ENCODE data around the gene FBXO2. TPM values are rescaled to one million over a fixed set of nuclear protein-coding genes. Genes with fewer than 3 reads are reported as not detected.

Gene FBXO2
- total RNA-seq, 1 experiment from 2014 or later: not detected

DNA sequence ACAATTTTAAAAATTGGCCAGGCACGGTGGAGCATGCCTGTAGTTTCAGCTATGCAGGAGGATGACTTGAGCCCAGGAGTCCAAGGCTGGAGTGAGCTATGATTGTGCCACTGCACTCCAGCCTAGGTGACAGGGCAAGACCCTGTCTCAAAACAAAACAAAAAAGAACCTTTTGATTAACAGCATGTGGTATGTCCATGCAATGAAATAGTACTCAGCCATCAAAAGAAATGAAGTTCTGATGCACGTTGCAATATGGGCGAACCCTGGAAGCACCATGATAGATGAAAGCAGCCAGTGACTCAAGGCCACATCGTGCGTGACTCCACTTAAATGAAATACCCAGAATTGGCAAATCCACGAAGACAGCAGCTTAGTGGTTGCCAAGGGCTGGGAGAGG is 47.5 kb downstream of the FBXO2 start:
- TF ChIP-seq CTCF (conservative IDR thresholded peaks at IDR 0.05; ENCODE audit: low read depth, low read length) (no peak), EZH2 (IDR thresholded peaks at IDR 0.05; ENCODE audit: borderline replicate concordance, low read depth, low read length, poor library complexity, severe bottlenecking) (no peak)
- DNase-seq (ENCODE audit: low spot score): no peak
- no peaks in the 10 kb centered on the region for H3K36me3 ChIP-seq (ENCODE audit: insufficient read depth, low read length, poor library complexity, severe bottlenecking)
- no TSS peak for BruUV-seq (replicated peaks)
- H3K27me3 ChIP-seq (replicated peaks; ENCODE audit: insufficient read depth, low read depth, low read length, poor library complexity): peaks cover 14% of the 10 kb centered on the region
- ChIA-PET POLR2A (ENCODE audit: low non-redundant PET) (interaction anchor here (0.6 kb wide), 1 partner anchor 100 kb away, joined by 4 read pairs; no protein-coding TSS in a partner anchor), CTCF (no interaction called here)
- H3K9me3 ChIP-seq (ENCODE audit: low read depth, low read length, poor library complexity, severe bottlenecking): no peaks in the 10 kb centered on the region
- no peak overlapping the region for H3K4me3 ChIP-seq (ENCODE audit: low read depth, low read length, poor library complexity, severe bottlenecking)
- no peak overlapping the region for H3K27ac ChIP-seq (ENCODE audit: low read depth, low read length, poor library complexity, severe bottlenecking)
- intact Hi-C loops (cut with micrococcal nuclease; ENCODE audit: unreplicated experiment): no loop called here
- H3K4me1 ChIP-seq (ENCODE audit: insufficient read depth, low read length, poor library complexity, severe bottlenecking): no peaks in the 10 kb centered on the region

- H3K27ac ChIP-seq (ENCODE audit: low read depth, low read length, poor library complexity, severe bottlenecking): no peak overlapping the region
- no peak for DNase-seq (ENCODE audit: low spot score)
- H3K9me3 ChIP-seq (ENCODE audit: low read depth, low read length, poor library complexity, severe bottlenecking): no peaks in the 10 kb centered on the region
- no peaks in the 10 kb centered on the region for H3K4me1 ChIP-seq (ENCODE audit: insufficient read depth, low read length, poor library complexity, severe bottlenecking)
- intact Hi-C loops (cut with micrococcal nuclease; ENCODE audit: unreplicated experiment): no loop called here
- no peak for TF ChIP-seq EZH2 (IDR thresholded peaks at IDR 0.05; ENCODE audit: borderline replicate concordance, low read depth, low read length, poor library complexity, severe bottlenecking)
- TF ChIP-seq CTCF (conservative IDR thresholded peaks at IDR 0.05; ENCODE audit: low read depth, low read length): no peak
- ChIA-PET POLR2A (ENCODE audit: low non-redundant PET) (no interaction called here), CTCF (no interaction called here)
- H3K4me3 ChIP-seq (ENCODE audit: low read depth, low read length, poor library complexity, severe bottlenecking): no peak overlapping the region
- H3K36me3 ChIP-seq (ENCODE audit: insufficient read depth, low read length, poor library complexity, severe bottlenecking): no peaks in the 10 kb centered on the region
- no TSS peak for BruUV-seq (replicated peaks)
- peaks cover 14% of the 10 kb centered on the region for H3K27me3 ChIP-seq (replicated peaks; ENCODE audit: insufficient read depth, low read depth, low read length, poor library complexity)
Measured at GRCh38 chr1:11602981-11603380, 51.2 kb downstream of the FBXO2 start.

DNA sequence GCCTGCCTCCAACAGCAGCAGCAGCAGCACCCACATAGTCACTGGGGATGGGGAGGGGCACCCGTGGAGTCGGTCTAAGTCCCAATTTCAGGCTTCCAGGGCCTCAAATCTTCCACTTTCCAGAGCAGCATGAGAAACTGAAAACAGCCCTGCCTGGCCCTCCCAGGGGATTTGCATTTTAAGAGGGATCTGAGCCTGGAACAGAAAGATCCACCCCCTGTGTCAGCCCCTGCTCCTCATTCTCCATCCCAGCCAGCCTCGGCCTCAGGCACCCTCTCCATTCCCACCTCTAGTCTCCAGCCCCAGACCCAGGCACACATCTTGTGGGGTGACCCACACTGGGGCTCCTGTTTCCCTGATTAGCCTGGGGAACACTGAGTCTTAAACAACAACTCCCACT is 51.8 kb downstream of the FBXO2 start:
- H3K4me3 ChIP-seq (ENCODE audit: low read depth, low read length, poor library complexity, severe bottlenecking): no peak overlapping the region
- BruUV-seq (replicated peaks): no TSS peak
- ChIA-PET POLR2A (ENCODE audit: low non-redundant PET) (no interaction called here), CTCF (no interaction called here)
- TF ChIP-seq EZH2 (IDR thresholded peaks at IDR 0.05; ENCODE audit: borderline replicate concordance, low read depth, low read length, poor library complexity, severe bottlenecking) (no peak), CTCF (conservative IDR thresholded peaks at IDR 0.05; ENCODE audit: low read depth, low read length) (no peak)
- peaks cover 14% of the 10 kb centered on the region for H3K27me3 ChIP-seq (replicated peaks; ENCODE audit: insufficient read depth, low read depth, low read length, poor library complexity)
- no peak for DNase-seq (ENCODE audit: low spot score)
- H3K36me3 ChIP-seq (ENCODE audit: insufficient read depth, low read length, poor library complexity, severe bottlenecking): no peaks in the 10 kb centered on the region
- H3K4me1 ChIP-seq (ENCODE audit: insufficient read depth, low read length, poor library complexity, severe bottlenecking): no peaks in the 10 kb centered on the region
- intact Hi-C loops (cut with micrococcal nuclease; ENCODE audit: unreplicated experiment): no loop called here
- H3K27ac ChIP-seq (ENCODE audit: low read depth, low read length, poor library complexity, severe bottlenecking): no peak overlapping the region
- H3K9me3 ChIP-seq (ENCODE audit: low read depth, low read length, poor library complexity, severe bottlenecking): no peaks in the 10 kb centered on the region
